NOMO-1 treated with dmso at 0.1 percent for 144 hours (cell line): ENCODE measurements around the gene CREBL2.
A peak's percentile ranks its signal among the peaks of the same experiment; 100 is the strongest.
"Not testable (repeated sequence)": the region's sequence is repeated elsewhere in the genome, so short reads cannot be mapped to it uniquely, and the experiment has no call there.

ENCODE experiments used
- DNase-seq: peaks from one replicate; lab custom pipeline; 2025; ENCODE audit not compliant: unreplicated experiment; lab: John Stamatoyannopoulos, UW

The CREBL2 gene

DNA sequence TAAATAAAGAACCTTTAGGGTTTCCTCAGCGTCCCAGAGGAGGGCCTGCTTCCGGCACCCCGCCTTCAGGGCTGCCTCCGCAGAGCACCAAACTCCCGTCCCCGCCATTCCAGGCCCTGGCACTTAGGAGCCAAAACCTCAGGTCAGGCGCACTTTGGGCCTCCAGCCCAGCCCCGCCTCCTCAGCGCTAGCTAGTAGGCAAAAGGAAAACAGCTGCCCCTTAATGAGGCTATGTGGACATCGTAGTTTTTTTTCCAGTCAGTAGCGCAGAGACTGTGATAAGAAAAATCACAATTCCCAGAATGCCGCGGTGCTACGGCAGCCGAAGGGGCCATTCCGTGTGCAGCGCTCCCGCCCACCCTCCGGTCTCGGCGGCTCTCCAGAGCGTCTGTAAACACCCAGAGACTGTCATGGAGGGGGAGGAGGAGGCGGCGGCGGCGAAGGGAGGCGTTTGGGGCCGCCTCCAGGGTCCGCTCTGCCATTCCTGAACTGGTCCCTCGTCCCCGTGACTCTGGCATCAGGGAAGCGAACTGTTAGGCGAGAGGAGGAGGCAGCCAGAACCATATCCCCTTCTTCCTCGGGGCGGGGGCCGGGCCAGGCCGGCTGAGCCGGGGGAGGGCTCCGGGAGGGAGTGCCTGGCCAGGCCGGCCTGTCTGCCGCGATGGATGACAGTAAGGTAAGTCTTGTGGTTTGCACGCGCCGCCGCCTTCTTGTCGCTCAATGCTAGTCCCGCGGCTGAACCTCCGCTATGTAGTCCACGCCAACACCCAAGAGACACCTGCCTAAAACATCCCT is at the start of gene CREBL2:
Gene CREBL2 (plus strand): TSS at position 365 of the 795 bp plus-strand sequence. CDS start 297 bp downstream, at position 662.
- DNase-seq: peak; percentile 94

- no peak for DNase-seq
Observed at GRCh38 chr12:12562016-12562483, 49.6 kb upstream of the CREBL2 start.

DNA sequence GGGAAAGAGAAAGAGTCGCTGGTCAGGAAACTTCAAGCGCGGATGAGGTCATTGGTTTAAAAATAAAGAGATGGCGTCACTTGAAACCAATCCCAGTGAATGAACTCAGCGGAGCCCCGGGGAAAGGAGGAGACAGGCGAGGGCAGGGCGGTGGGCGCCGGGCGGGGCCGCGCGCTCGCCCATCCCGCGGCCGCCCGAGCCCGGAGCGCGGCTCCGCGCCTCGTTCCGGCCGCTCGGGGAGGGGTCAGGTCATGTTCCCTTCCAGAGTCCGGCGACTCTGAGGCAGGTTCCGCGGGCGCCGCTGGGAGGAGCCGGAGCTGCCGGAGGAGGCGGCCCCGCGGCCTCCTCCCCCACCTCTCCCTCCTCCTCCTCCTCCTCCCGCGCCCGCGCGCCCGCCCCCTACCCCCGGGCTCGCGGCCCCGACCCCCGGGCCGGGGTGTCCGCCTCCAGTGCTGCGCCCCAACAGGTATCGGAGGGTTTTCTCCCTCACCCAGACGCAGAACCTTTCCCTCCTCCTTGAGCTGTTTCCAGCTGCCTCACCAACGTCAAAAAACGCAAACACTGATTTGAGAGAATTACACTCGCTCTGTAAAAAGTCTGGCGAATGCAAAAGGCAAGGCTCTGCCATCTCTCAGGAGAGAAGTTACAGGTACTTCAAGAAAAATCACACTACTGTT is 49.0 kb upstream of the CREBL2 start, which contains the start of gene DUSP16:
Gene DUSP16 (minus strand): TSS at position 279 of the 677 bp plus-strand sequence. CDS start 41,765 bp downstream, outside the sequence.
- DNase-seq: peak; percentile 67

DNA sequence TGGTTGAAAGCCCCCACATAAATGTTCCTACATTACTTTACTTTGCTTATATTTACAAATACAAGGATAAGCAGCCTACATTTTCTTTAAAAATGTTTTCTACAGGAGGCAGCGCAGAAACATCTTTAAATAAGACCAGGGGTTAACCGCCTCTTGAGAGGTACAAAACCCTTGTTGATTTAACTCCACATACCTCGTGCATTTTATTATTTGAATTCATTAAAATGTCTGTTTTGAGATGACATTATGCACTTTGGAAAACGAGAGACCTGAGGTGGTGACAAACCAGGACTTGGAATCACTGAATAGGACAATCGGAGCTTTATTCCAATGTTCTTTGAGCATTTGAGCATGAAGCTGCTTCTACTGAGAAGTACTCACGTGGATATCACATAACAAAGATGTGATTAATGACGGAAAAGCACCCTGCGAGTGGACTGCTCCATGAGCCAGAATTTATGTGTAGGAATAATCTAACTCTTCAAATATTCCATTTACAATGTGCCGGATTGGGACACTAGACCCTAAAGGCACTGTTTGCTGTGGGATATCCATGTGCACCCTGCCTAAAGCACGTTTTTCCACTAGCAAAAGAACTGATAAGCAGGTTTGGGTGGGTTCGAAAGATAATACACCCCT is 48.3 kb upstream of the CREBL2 start:
- no peak for DNase-seq

- no peak for DNase-seq
Observed at GRCh38 chr12:12564911-12565310, 46.8 kb upstream of the CREBL2 start.

GRCh38 chr12:12565971-12566370 is 45.7 kb upstream of the CREBL2 start:
- DNase-seq: not testable (repeated sequence)

DNA sequence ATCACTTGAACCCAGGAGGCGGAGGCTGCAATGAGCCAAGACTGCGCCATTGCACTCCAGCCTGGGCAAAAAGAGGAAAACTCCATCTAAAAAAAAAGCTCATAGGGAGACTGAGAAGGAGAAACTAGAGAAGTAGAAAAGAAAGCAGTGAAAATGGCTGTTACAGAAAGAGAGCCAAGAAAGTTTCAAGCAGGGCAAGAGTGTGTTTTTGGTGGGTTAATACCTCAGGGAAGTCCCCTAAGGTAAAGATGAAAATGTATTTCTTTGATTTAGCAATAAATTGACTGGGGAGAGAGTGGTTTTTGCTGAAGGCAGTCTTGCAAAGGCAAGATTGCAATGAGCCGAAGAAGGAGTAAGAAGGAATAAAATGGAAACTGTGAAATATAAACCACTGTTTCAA is 39.0 kb upstream of the CREBL2 start:
- no peak for DNase-seq

DNA sequence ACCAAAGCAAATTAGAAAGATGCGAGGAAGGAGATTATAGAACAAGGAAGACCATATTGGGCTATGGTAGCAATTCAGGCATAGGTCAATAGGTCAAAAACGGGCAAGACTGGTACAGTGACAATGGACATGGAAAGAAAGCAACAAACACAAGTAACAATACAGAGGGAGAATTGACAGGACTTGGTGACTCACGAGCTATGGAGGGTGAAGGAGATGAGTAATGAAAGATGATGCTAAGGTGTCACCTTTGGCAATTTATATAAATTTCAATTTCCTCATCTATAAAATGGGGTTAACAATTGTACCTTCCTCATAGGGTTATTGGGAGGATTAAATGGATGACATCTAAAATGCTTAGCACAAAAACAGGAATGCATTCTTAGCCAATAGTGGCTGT is 33.9 kb upstream of the CREBL2 start:
- no peak for DNase-seq

- DNase-seq: not testable (repeated sequence)
Observed at GRCh38 chr12:12580716-12581115, 31.0 kb upstream of the CREBL2 start.

DNA sequence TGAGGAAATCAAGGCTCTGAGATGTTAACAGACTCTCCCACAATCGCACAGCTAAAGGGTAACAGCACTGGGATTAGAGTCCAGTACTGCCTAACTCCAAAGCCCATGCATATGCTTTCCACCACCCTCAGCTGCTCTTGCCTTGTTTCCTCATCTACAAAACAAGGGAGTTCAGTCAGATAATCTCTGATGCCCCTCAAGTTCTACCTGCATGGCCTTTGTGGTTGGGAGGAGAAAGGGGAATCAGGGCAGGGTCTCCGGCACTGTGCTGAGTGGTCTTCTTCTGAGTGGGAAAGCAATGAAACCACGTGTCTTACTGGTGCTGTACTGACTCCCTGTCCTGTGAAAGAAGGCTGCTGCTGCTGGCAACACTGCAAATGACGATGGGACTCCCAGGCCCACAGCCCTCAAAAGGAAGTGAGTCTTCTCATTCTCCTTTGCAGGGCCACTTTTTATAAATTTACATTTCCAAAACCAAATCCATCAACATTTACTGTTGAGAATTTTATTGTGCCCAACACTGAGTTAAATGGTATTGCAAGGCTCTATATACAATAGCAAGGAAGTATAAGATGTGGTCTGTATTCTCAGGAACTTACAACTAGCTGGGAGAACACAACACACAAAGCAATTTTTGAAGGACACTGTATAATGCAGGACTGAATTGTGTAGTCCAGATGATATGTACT is 29.3 kb upstream of the CREBL2 start:
- DNase-seq: no peak

- no peak for DNase-seq
Observed at GRCh38 chr12:12582895-12583303, 28.8 kb upstream of the CREBL2 start.

GRCh38 chr12:12583510-12584178 is 28.0 kb upstream of the CREBL2 start:
- DNase-seq: no peak

DNA sequence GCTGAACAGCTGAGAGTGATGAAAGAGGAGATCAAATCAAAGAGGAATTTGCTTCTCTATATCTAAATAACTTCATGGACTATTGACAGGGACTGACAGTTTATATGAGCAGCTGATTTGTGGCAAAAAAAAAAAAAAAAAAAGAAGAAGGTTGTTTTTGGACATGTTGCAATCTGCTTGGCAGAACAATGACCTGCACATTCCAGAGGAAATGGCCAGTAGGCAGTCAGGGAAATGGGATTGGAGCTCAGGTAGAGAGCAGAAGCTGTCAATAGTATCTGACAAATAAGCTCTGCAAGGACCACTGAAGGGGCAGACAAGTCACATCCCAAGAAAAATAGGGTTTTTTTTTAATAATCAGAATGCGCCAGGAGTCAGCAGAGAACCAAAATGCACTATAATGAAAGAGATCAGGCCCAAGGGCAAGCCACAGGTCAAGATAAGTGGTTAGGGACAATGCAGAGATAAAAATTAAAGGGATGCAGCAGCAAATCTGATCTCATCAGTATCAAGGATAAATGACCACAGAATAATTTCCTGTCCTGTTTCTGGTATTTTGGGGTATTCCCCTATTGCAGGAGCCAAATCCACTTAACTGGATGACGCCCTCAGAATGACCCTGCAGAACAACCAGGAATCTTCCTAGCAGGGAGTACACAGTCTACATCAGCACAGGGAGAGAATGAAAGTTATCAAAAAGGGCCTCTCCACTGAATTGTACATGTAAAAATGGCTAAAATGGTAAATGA is 26.4 kb upstream of the CREBL2 start:
- DNase-seq: no peak

- no peak for DNase-seq
Observed at GRCh38 chr12:12586879-12587675, 24.6 kb upstream of the CREBL2 start.

- no peak for DNase-seq
Observed at GRCh38 chr12:12587878-12588277, 23.8 kb upstream of the CREBL2 start.

DNA sequence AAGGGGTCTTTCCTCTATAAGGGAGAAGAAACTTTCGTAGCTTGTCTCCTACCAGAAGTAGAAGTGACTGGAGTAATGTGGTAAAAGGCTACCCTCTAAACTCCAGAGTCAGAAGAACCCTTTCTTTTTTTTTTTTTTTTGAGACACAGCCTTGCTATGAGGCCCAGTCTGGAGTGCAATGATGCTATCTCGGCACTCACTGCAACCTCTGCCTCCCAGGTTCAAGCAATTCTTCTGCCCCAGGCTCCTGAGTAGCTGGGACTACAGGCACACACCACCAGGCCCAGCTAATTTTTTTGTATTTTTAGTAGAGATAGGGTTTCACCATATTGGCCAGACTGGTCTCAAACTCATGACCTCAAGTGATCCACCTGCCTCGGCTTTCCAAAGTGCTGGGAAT is 23.2 kb upstream of the CREBL2 start:
- not testable (repeated sequence) for DNase-seq

DNA sequence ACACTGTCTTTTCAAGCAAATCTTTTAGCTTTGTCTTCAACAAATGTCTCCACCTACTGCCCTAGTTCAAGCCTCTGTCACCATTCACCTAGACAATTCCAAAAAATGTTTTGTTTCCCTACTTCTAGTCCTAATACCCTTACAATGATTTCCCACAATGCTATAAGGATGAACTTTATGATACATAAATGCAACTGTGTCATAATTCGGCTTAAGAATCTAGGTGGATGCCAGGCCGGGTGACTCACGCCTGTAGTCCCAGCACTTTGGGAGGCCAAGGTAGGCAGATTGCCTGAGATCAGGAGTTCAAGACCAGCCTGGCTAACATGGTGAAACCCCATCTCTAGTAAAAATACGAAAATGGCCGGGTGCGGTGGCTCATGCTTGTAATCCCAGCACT is 20.7 kb upstream of the CREBL2 start:
- DNase-seq: no peak

DNA sequence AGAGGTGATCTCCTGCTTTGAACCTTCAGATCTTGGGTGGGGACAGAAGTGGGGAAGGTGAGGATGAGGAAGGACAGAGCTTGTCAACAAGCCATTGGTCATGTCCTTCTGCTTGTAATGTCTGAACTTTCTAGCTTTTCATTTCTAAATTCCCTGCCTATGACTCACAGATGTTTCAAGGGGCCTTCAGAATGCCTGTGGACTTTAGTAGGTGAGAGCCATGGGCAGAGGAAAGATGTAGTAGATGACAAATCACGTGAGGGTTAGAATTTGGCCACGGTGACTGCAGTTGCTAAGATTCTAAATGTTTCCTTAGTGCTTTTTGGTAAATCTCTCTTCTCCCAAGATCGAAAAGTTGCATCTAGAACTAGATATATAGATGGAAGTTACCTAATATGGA is 18.7 kb upstream of the CREBL2 start:
- no peak for DNase-seq

- DNase-seq: not testable (repeated sequence)
Observed at GRCh38 chr12:12595929-12596328, 15.7 kb upstream of the CREBL2 start.
